HG03196 (cell line): Measurements from ENCODE around the gene A1BG.

Experiments
- ATAC-seq: cut with Tn5 transposase; IDR thresholded peaks from one replicate; pipeline ENCODE4 v1.9.1; 2021; ENCODE audit not compliant: unreplicated experiment

Gene A1BG

GRCh38 chr19:58304255-58304654 lies 49.0 kb downstream of the A1BG start:
- ATAC-seq = no peak

DNA sequence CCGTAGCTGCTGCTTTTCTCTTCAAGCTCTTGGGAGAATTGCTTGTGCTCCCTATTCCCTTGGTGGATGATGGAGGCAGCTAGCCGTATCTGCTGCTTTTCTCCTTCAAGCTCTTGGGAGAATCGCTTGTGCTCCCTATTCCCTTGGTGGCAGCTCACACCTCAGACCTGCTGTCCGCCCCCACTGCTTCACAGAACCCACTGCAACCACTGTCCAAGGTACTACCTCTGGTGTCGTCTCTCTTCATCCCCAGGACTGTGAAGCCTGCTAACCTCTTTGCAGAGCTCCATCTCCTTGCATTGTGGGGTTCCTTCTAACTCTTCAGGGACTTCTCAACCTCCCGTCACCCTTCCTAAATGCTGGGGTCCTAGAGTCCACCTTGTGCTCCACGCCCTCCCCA lies 52.7 kb downstream of the A1BG start:
- no peak for ATAC-seq

- no peak for ATAC-seq
Observed at GRCh38 chr19:58296104-58296503, 57.2 kb downstream of the A1BG start.
